GM19438 (cell line): ENCODE results near the gene KCNA4.
"Not testable (repeated sequence)": the region's sequence is repeated elsewhere in the genome, so short reads cannot be mapped to it uniquely, and the experiment has no call there.

Experiments used
- ATAC-seq: cut with Tn5 transposase; IDR thresholded peaks from one replicate; pipeline ENCODE4 v1.9.1; 2021; ENCODE audit warnings: low read depth; ENCODE audit not compliant: unreplicated experiment

The KCNA4 gene

DNA sequence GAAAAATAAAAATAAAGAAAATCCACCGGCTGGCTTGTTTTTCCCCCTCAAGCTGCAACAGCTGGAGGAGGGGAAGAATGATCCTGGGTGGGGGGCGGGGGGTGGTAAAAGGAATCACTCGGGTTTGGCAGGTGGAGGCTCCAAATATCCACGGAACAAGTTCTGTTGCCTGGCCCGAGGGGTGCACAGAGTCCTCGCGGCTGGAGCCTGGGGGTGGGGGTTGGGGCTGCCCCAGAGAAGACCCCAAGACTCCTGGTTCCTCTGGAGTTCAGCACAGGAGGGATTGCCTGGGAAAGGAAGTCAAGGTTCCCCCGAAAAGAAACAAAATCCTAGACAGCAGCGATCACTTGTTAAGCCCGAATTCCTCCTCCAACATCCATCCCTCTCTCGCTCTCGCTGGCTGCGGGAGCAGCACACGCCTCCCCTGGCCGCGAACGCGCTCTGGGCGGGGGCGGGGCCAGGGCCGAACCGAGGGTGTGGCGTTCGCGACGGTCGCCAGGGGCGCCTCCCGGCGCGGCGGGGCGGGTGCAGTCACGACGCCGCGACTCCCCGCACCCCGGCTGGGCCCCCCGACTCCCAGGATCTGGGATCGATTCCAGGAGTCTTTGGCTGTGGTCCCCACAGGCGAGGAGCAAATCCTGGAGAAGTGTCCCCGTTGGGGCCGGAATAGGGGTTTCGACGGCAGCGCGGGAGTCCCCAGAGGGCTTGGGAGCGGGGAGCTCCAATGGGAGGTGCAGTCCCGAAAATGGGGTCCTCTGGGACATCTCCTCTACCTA is at the start of gene KCNA4:
Gene KCNA4, minus strand, starts transcription at position 443 of the 776 bp plus-strand sequence. CDS start 4,352 bp downstream, outside the sequence.
- no peak for ATAC-seq

DNA sequence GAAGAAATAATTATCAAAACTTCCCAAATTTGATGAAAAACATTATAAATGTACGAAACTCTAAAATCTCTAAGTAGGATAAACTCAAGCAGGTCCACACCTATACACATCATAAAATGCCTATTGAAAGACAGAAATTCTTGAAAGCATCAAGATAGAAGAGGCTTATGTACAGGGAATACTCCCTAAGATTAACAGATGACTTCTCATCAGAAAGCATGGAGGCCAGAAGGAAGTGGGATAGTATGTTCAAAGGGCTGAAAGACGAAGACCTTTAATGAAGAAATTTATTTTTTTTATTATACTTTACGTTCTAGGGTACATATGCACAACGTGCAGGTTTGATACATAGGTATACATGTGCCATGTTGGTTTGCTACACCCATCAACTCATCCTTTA is 45.3 kb upstream of the KCNA4 start:
- ATAC-seq, result no peak

DNA sequence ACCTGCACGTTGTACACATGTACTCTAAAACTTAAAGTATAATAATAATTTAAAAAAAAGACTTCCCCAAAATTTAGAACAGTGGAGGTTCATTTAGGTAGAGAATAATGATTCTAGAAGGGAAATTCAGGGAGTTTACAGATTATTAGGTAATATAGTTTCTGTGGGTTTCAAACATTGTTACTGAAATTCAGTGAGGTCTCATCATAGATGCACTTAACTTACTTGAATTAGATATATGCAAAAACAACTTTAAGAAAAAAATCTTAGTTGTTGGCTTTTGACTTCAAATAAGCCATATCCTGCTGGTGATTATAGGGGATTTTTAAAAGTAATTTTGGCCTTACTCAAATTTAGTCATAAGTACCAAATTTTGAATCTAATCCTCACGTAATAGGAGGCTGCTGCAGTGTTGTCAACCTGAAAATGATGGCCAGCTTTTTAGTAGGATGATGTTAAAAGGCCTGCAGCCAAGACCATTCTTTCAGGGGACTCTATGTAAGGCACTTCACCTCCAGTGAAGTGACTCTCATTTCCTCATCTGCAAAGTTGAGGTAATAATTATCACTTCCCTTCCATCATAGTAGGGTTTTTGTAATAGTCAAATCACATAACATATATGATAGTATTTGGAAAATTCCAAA is 42.5 kb upstream of the KCNA4 start:
- no peak for ATAC-seq

DNA sequence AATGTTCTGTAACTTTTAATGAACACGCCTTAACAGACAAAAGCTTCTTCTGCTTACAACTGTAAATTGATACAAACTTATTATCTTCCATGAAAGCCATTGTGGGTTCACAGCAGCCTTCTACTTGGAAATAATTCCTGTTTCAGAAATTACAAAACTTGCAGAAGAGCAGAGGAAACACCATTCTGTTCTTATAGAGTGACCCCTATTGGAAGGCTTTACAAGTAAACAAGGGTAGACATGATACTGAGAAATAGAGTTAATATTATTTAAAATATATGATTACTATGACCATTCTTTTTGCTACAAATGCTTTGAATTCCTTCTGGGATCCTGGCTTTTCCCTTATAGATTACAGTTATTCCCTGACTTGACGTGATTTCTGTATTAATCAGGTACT is 32.4 kb upstream of the KCNA4 start:
- ATAC-seq, result no peak

DNA sequence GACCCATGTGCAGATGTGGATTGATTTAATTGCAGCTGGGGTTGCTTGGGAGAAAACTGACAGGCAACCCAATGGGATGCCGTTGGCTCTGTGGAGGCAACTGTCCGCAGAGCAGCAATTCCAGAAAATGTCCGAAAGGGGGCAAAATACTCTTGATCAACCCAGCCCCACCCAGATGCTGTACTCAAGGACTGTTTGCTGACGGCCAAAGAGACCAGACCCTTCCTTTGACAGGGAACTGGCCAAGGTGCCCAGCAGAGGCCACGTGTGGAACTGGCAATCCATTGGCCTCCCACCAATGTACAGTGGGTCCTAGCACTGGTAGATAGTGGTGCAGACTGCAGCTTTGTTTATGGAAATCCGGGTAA is 29.7 kb upstream of the KCNA4 start:
- ATAC-seq, result no peak

DNA sequence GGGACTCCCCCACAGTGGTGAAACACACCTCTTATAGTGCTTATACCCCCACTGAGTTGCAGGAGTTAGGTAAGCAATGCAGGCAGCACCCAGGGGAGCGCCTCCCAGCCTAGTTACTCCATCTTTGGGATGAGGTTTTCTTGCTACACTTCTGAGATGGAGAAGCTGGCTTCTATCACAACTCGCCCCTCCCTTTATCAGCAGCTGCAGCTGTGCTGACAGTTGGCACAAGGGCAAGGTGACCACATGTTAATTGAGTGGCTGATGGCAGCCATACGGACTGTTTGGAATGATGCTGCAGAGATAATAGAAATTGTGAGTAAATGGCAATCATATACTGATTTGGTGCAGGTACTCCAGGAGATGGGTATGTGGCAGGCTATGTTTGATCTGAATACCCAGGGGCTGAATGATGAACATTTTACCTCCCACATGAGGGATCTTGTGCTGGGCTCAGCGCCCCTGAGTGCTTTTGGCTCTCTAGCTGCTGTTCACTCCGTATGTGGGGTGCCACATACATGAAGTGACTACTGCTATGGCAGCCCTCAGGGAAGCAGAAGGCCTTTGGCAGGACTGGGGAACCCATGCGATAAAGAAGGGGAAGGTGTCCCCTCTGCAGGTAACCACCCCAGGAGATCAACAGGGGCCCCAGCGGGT is 29.2 kb upstream of the KCNA4 start:
- ATAC-seq, result no peak

DNA sequence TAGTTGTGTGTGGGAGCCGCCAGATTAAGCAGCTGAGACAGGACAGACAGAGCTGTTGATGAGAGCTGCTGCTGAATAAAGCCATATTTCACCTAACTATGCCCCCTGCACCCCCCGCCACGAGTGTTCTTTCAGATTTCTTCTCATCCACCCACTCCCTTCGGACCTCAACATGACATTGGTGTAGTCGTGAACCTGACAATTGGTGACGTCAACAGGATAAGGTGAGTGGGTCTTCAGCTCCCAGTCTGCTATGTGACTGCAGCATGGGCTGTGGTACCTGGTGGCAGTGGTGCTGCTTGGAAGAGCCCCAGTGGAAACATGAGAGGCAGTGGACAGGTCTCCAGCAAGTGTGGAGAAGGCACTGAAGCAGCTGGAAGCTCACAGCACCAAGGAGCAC is 28.3 kb upstream of the KCNA4 start:
- no peak for ATAC-seq

DNA sequence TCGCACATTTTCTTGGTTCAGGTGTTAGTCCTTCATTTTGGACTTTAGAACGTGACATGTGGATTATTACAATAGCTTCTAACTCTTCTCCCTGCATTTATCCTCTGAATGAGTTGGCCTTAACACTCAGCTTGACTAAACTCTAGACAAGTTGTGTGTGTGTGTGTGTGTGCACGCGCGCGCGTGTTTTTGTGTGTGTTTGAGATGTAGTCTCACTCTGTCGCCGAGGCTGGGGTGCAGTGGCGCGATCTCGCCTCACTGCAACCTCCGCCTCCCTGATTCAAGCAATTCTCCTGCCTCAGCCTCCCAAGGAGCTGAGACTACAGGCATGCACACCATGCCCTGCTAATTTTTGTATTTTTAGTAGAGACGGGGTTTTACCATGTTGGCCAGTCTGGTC is 24.3 kb upstream of the KCNA4 start:
- no peak for ATAC-seq

DNA sequence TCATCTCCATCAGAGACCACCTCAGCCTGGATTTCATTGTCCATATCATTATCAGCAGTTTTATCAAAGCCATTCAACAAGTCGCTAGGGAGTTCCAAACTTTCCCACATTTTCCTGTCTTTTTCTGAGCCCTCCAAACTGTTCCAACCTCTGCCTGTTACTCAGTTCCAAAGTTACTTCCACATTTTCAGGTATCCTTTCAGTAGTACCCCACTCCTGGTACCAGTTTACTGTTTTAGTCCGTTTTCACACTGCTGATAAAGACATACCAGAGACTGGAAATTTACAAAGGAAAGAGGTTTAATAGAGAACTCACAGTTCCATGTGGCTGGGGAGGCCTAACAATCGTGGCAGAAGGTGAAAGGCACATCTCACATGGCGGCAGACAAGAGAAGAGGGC is 17.9 kb upstream of the KCNA4 start:
- not testable (repeated sequence) for ATAC-seq

DNA sequence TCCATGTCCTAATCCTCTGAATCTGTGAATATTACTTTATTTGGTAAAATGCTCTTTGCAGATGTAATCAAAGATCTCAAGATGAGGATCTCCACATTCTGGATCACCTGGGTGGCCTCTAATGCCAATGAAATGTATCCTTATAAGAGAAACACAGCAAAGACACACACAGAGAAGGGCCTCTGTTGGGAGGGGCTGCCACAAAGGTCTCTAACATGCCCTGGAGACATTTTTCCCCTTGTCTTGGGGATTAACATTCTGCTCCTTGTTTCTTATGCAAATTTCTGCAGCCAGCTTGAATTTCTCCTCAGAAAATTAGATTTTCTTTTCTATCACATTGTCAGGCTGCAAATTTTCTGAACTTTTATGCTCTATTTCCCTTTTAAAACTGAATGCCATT is 17.3 kb upstream of the KCNA4 start:
- not testable (repeated sequence) for ATAC-seq

DNA sequence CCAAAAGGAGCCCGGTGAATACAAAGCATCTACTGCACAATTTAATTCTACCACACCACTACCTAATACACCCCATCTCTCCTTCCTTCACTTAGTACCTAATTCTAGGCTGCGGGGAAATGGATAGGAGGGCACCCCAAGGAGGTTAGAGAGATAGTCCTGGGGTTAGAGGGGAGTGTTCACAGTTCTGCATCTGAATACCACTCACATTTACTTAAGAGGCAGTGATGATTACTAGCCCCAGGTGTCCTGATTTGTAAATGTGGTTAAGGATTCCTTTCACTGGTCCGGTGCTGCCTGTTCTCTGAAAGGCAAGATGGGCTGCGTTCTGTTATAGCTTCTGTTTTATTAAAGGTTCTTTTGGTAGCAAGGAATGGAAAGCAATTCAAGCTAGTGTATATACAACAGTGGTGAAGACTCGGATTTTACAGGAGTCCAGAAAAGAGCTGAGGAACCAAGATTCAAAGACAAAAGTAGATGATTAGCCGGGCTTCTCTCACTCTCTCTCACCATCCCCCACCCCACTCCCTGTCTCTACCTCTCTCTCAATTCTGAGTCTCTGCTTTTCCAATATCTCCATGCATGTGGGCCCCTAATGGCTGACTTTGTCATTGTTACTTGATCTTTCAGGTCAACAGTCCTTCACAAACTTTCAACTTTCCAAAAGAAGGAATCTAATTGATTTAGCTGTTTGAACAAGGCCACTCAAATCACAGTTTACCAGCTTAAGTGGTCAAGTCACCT is 8.7 kb upstream of the KCNA4 start:
- ATAC-seq, result no peak

DNA sequence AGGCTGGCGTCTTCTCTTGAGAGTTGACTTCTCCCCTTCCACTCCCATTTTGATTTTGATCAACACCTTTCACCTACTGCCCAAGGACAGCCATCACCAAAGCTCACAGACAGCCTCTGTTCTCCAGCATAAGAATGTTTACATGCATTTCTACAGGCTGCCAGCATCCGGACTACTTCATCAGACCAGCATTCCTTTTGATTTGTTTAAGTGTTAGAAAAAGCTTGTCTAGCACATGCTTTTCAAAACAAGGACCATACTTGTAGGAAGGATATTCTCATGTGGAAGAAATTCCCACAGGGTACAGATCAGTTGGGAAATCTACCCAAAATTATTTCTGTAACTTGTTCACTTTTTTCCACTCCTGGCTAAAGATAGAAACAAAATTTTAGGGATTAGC is 6.2 kb upstream of the KCNA4 start:
- ATAC-seq, result no peak

DNA sequence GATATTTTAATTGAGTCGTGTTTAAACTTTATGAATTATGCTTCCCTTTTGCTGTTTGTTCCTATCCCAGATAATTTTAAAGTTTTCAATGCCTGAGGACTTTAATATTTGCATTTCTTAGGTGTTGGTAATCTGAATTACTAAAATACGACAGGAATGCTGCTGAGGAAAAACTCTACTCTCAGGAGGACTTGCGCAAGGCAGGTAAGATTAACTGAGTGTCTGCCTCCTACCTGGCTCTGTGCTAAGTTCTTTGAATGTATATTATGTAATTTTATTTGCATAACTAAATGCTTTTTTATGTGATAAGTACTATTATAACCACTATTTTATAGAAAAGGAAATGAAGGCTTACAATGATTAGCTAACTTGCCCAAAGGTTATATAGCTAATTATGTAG is 2.7 kb upstream of the KCNA4 start:
- ATAC-seq, result no peak

DNA sequence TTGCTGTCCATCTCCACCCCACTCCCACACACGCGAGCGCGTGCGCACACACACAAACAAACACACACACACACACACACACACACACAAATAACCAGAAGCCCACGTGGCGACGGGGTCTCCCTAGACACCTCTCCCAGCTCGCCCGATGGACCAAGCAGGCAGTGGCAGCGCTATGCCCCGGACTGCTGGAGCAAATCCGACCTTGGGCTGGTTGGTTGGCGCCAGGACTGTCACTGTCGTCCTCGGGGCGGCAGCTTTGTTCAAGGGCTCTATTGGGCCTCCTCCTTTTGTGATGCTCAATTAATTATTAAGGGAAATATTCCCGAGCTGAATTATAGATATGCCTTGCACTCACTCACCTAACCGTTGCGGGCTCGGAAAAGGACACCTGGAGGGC is 1.7 kb upstream of the KCNA4 start:
- ATAC-seq, result no peak

DNA sequence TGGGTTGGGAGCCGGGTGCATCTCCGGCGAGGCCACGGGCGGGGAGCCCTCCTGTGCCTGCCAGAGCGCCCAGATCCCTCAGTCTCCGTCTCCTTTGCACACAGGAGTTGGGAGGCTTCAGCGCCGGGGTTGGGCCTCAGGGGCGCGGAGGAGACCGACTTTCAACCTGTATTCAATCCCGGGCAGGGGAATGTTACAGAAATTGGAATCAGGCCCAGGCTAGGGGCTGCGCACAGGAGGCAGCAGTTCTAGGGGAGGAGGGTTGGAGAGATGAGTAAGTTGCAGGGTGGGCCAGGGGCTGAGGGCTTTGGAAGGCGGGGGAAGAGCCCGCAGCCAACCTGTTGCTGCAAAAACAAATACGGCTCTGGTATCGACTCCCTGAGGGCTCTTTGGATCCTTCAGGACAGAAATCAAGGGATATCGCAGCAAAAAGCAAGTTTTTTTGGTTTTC is 640 bp upstream of the KCNA4 start:
- ATAC-seq, result no peak

DNA sequence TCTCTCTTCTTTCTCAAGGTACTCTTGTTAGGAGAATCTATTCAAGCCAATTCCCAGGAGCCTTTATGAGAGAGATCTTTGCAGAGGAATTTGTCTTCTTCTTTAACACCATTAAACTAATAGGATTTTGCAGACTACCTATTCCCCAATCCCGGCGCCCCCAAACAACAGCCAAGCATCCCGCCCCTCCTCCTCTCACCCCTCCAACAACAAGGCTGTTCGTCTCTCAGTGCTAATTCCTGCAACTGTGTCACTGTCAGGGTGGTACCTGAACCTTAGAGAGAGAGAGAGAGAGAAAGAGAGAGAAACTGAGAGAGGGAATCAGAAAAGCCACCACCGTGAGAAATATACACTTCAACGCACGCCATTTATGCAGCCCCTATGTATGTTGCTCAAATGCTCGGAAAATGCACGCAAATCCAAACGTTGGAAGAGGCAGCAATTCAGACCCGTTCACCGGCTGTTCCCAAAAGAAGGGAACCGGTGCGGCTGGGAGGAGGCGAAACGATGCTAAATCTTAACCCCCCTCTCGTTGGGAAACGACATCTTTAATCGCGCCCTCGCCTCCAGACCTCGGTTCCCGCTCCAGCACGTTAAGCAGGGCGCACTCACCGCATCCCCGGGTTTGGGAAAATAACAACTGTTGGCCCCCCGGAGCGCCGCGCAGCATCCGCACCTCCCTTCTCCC is 961 bp downstream of the KCNA4 start:
- ATAC-seq, result no peak

DNA sequence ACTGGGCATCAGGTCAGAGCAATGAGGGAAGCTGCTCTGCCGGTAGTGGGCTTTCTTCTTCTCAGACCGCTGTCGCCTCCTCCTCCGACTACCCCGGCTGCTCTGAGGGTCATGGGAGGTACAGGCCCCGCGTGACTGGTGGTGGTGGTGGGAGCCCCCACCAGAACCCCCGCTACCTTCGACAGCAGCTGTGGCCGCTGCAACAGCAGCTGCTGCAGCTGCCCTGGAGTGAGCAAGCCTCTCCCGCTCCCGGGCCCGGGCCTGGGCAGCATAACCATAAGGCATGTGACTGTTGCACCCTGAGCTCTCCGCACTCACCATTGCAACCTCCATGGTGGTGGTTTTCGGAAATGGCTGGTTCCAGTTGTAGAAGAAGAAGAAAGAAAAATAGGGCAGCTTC is 4.5 kb downstream of the KCNA4 start:
- ATAC-seq, result no peak

DNA sequence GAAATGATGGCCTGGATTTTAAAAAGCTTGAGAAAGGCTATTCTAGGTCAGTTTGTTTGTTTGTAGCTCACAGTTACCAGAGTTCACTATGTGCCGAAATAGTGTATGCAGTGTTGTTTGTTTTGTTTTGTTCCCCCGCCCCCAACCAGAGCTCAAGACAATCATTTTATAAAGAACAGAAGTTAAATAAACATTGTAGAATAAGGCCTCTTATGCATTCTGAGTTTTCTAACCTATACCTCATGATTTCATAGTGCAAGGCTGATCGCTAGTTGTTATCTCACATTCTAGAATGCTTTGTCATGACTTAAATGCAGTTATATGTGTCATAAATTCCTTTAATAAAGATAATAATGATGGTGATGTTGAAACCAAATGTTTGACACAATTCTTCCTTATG is 7.8 kb downstream of the KCNA4 start:
- no peak for ATAC-seq

DNA sequence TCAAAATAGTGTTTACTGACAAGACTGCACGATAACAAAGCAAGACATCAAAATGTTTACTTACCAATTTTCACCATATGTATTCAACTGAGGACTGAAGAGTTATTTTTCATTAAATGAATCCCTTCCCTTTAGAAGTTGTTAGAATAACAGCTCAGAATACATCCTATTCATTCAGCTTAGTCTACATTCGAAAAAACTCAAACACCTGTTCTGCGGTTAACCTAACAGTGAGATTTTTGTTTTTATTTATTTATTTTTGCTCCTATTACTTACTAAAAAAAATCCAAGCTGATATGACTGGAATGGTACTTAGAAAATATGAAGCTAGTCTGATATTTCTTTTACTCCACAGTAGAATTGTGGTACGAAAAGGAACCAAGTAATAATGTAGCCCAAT is 10.0 kb downstream of the KCNA4 start:
- no peak for ATAC-seq

DNA sequence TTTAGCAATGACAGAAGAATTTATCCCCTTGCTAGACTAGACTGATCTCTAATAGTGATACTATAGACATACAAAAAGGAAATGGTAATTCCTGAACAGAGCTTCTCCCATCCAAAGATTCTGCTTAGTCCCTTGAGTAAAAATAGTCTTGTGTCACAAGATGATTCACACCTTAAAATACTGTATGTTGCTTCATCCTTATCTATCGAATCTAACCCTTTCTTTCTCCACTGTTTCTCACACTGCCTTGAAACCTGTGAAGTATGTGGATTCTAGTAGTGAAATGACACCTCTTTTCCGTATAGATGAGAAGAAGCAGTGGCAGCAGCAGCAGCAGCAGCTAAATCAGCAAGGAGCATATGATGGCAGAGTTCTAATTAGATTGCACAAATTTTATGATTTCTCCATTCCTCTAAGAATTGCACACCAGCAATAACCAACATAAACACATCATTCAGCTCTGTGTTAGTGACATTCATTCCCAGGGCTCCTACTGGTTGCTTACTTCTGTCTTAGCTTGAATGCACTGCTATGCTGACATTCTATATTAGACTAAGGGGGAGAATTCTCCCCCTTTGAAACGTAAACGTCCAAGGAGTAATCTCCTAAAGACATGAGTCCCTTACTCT is 14.6 kb downstream of the KCNA4 start:
- no peak for ATAC-seq
